Osteoblast (primary cell): ENCODE measurements around the gene MAF. TPM values are rescaled to one million over a fixed set of nuclear protein-coding genes. Genes with fewer than 3 reads are reported as not detected.

ENCODE experiments used
- DNase-seq: peaks from one replicate; pipeline ENCODE4 v3.0.0; 2011; ENCODE audit warnings: low spot score, mixed read lengths; ENCODE audit not compliant: insufficient read length; ENCODE audit errors: missing footprints
- H2AFZ ChIP-seq: 2 replicates; pipeline ENCODE4 v1.6.0; 2011; ENCODE audit warnings: mild to moderate bottlenecking, low read length
- H3K27ac ChIP-seq: 2 replicates; pipeline ENCODE4 v1.5.1; 2011; ENCODE audit warnings: mild to moderate bottlenecking, low read depth, low read length, moderate library complexity
- H3K27me3 ChIP-seq: 2 replicates; pipeline ENCODE4 v1.6.0; 2012; ENCODE audit warnings: mild to moderate bottlenecking, control low read depth, inconsistent platforms, low read length, moderate library complexity; ENCODE audit not compliant: insufficient read depth
- H3K36me3 ChIP-seq: 2 replicates; pipeline ENCODE4 v1.5.1; 2011; ENCODE audit warnings: mild to moderate bottlenecking, low read length, control low read depth, moderate library complexity; ENCODE audit not compliant: insufficient read depth
- H3K4me1 ChIP-seq: 2 replicates; pipeline ENCODE4 v1.5.1; 2011; ENCODE audit warnings: mild to moderate bottlenecking, low read length, control low read depth, moderate library complexity; ENCODE audit not compliant: insufficient read depth
- H3K4me2 ChIP-seq: 2 replicates; pipeline ENCODE4 v1.6.0; 2011; ENCODE audit warnings: mild to moderate bottlenecking, low read length; ENCODE audit not compliant: insufficient read depth
- H3K4me3 ChIP-seq: fragments of 200-600 bp; sonication (generic); 3 replicates; pipeline ENCODE4 v1.5.1; 2012; ENCODE audit warnings: mild to moderate bottlenecking, low read length, inconsistent platforms; ENCODE audit not compliant: insufficient read depth
- H3K79me2 ChIP-seq: 2 replicates; pipeline ENCODE4 v1.6.0; 2012; ENCODE audit warnings: mild to moderate bottlenecking, low read length, control low read depth, inconsistent platforms; ENCODE audit not compliant: insufficient read depth
- H3K9me3 ChIP-seq: 2 replicates; pipeline ENCODE4 v1.5.1; 2011; ENCODE audit warnings: low read depth, low read length, control low read depth
- H4K20me1 ChIP-seq: 2 replicates; pipeline ENCODE4 v1.6.0; 2012; ENCODE audit warnings: mild to moderate bottlenecking, low read length, control low read depth; ENCODE audit not compliant: insufficient read depth
- total RNA-seq: library from RNA; depleted of rRNA; stranded (reverse); fragments of >200 nt; gene quantifications from 2 replicates; pipeline ENCODE4 v1.2.3, GENCODE V29; 2012
- TF ChIP-seq, protein P1 (sequence below): IDR thresholded peaks from 2 replicates; pipeline ENCODE4 v1.5.1; 2011; ENCODE audit warnings: mild to moderate bottlenecking, low read depth, low read length, moderate library complexity; ENCODE audit errors: extremely low read depth

Gene MAF
- total RNA-seq, 1 donor = 40.2 TPM

DNA sequence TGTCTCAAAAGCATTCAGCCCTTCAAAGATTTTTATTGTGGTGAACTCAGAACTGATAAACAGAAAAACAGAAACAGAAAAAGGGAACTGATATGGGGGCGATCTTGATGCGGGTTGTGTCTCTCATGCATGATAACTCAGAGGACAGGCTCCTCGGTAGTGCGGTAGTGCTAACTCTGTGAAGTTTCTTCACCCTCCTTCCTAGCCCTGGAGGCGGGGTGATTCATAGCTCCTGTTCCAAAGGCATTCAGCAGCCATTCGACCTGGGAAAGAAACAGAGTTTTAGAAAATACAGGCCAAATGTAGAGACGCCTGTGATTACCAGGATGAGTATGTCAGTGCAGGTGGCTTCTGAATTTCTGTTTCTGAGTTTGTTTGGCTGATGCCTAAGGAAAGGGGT is 5.5 kb upstream of the MAF start:
- H3K27ac ChIP-seq = no peak overlapping the region
- no peaks in the 10 kb centered on the region for H3K9me3 ChIP-seq
- no peaks in the 10 kb centered on the region for H3K79me2 ChIP-seq
- peak overlapping the region; percentile 21 for H3K4me2 ChIP-seq
- H2AFZ ChIP-seq = no peak overlapping the region
- peaks cover 10% of the 10 kb centered on the region for H3K4me1 ChIP-seq
- peak; percentile 66 for DNase-seq
- no peaks in the 10 kb centered on the region for H3K36me3 ChIP-seq
- peaks cover 2% of the 10 kb centered on the region for H3K27me3 ChIP-seq
- TF ChIP-seq, protein P1, sequence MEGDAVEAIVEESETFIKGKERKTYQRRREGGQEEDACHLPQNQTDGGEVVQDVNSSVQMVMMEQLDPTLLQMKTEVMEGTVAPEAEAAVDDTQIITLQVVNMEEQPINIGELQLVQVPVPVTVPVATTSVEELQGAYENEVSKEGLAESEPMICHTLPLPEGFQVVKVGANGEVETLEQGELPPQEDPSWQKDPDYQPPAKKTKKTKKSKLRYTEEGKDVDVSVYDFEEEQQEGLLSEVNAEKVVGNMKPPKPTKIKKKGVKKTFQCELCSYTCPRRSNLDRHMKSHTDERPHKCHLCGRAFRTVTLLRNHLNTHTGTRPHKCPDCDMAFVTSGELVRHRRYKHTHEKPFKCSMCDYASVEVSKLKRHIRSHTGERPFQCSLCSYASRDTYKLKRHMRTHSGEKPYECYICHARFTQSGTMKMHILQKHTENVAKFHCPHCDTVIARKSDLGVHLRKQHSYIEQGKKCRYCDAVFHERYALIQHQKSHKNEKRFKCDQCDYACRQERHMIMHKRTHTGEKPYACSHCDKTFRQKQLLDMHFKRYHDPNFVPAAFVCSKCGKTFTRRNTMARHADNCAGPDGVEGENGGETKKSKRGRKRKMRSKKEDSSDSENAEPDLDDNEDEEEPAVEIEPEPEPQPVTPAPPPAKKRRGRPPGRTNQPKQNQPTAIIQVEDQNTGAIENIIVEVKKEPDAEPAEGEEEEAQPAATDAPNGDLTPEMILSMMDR = no peak
- no peaks in the 10 kb centered on the region for H4K20me1 ChIP-seq
- no peak overlapping the region for H3K4me3 ChIP-seq

DNA sequence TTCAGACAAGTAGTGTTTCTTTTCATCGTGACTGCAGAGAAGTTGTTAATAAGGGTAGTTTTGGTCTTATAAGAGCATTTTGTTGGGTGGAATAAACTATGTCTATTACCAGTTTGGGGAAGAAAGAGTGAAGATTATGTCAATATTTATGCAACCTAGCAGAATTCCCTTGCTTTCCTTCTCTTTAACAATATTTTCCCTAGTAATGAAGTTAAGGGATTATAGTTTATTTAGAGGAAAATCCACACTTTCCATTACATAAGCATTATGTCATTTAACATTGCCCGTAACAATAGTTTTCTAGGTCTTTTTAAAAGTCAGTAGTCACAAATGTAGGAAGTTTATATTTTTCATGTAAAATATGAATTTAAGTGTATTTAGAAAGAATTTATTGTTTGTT is 2.5 kb upstream of the MAF start:
- Histone ChIP-seq H4K20me1 (no peaks in the 10 kb centered on the region), H2AFZ (no peak overlapping the region), H3K79me2 (peaks cover 2% of the 10 kb centered on the region), H3K4me2 (no peak overlapping the region), H3K27ac (no peak overlapping the region), H3K4me3 (no peak overlapping the region), H3K36me3 (no peaks in the 10 kb centered on the region), H3K4me1 (peaks cover 16% of the 10 kb centered on the region), H3K27me3 (peaks cover 6% of the 10 kb centered on the region), H3K9me3 (no peaks in the 10 kb centered on the region)
- no peak for DNase-seq
- TF ChIP-seq, protein P1 = no peak

DNA sequence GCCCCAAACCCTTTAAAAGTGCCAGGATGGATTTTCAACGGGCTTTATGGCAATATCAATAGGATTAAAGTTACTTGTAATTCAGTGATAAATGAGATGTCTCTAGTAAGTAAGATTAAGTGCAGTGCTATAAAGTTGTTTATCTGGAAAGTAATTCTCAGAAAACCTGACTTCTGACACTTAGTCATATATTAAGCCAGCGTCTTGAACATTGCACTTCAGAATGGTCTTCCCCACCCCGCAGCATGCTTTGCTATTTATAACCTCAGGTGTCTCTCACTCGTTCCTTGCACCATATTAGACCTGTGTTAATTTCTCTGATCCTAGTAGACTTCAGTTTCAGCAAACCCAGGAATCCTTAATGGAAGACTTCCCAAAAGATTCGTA is 2.1 kb upstream of the MAF start:
- H3K36me3 ChIP-seq = no peaks in the 10 kb centered on the region
- H4K20me1 ChIP-seq = no peaks in the 10 kb centered on the region
- peaks cover 2% of the 10 kb centered on the region for H3K79me2 ChIP-seq
- H3K4me1 ChIP-seq = peaks cover 15% of the 10 kb centered on the region
- H3K9me3 ChIP-seq = no peaks in the 10 kb centered on the region
- TF ChIP-seq, protein P1 = no peak
- peak overlapping the region; percentile 96 for H3K4me2 ChIP-seq
- H3K4me3 ChIP-seq = peak overlapping the region; percentile 83
- peaks cover 10% of the 10 kb centered on the region for H3K27me3 ChIP-seq
- no peak overlapping the region for H3K27ac ChIP-seq
- peak overlapping the region; percentile 66 for H2AFZ ChIP-seq
- no peak for DNase-seq

DNA sequence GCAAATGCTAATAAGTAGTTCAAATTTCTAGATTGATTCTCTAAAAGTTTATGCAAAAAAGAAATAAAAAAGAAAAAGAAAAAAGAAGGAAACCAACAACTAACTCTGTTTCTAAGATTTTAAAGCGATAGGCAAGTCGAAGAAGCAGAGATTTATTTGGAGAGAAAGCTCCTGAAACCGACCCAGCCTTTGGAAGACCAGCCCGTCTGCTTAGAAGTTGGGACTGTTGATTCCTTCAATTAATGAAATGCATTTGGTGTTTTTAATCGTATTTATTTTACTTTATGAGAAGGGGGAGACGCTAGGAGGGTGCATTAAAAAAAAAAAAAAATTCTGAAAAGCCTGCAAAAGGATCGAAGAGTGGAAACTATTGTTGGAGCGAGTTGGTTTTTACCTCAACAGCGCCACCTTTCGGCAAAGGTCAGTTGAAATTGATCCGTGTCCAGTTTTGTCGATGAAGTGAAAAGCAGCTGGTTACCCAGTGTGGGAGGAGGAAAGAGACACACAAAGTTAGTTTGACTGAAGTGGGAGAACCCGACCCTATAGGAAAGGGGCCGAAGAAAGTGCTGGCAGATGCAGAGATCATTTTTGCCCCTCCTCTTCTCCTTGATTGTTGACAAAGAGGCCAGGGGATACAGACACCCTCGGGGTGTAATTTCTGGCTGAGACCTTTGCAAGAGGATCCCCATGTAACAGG is 1.5 kb upstream of the MAF start:
- H3K9me3 ChIP-seq = no peaks in the 10 kb centered on the region
- peaks cover 10% of the 10 kb centered on the region for H3K4me1 ChIP-seq
- peaks cover 11% of the 10 kb centered on the region for H3K27me3 ChIP-seq
- peak; percentile 88 for DNase-seq
- H3K4me3 ChIP-seq = peak overlapping the region; percentile 83
- H3K79me2 ChIP-seq = peaks cover 2% of the 10 kb centered on the region
- H3K36me3 ChIP-seq = no peaks in the 10 kb centered on the region
- TF ChIP-seq, protein P1 = peak; percentile 85
- H4K20me1 ChIP-seq = no peaks in the 10 kb centered on the region
- peak overlapping the region; percentile 84 for H2AFZ ChIP-seq
- peak overlapping the region; percentile 58 for H3K27ac ChIP-seq
- peak overlapping the region; percentile 96 for H3K4me2 ChIP-seq
